ENCODE data around the gene PFKFB3.

The PFKFB3 gene

DNA sequence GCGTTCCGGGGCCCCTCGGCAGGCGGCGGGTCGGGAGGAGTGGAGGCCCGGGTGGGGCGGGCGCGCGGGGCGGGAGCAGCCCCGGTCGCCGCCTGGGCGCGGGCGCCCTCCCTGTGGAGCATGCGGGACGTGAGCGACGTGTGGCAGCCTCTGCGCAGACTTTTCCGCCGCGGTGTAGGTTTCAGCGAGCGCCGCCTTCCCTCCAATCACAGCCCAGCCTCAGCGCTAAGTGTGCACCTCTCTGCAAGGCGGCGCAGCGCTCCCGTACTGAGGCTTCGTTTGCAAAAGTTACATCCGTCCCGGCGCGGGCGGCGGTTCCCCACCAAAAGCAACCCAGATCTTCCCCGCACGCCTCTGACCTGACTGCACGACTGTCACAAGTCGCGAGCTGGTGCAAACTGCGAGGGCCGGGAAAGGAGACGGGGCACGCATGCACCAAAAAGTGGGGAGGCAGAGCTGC lies 1.2 kb upstream of the PFKFB3 start (continued):
- TF ChIP-seq, protein P1, sequence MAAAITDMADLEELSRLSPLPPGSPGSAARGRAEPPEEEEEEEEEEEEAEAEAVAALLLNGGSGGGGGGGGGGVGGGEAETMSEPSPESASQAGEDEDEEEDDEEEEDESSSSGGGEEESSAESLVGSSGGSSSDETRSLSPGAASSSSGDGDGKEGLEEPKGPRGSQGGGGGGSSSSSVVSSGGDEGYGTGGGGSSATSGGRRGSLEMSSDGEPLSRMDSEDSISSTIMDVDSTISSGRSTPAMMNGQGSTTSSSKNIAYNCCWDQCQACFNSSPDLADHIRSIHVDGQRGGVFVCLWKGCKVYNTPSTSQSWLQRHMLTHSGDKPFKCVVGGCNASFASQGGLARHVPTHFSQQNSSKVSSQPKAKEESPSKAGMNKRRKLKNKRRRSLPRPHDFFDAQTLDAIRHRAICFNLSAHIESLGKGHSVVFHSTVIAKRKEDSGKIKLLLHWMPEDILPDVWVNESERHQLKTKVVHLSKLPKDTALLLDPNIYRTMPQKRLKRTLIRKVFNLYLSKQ (tag by site-specific recombination; IDR thresholded peaks at IDR 0.05; ENCODE audit: borderline replicate concordance), result no peak
- TF ChIP-seq KLF9 (tag by site-specific recombination; IDR thresholded peaks at IDR 0.05; ENCODE audit: low read depth) (no peak), ZNF747 (tag by site-specific recombination; IDR thresholded peaks at IDR 0.05) (no peak), ZNF140 (tag by site-specific recombination; IDR thresholded peaks at IDR 0.05) (no peak), ZNF677 (tag by site-specific recombination; IDR thresholded peaks at IDR 0.05) (no peak), ZBTB7A (tag by site-specific recombination; IDR thresholded peaks at IDR 0.05; ENCODE audit: low read depth) (no peak), KLF1 (tag by site-specific recombination; IDR thresholded peaks at IDR 0.05) (no peak; the same call in 1 of the 2 replicates), EGR2 (tag by site-specific recombination; IDR thresholded peaks at IDR 0.05; ENCODE audit: low read depth) (no peak), ZFP37 (tag by site-specific recombination; IDR thresholded peaks at IDR 0.05) (no peak), ZNF791 (tag by site-specific recombination; IDR thresholded peaks at IDR 0.05) (no peak), YY1 (tag by site-specific recombination; IDR thresholded peaks at IDR 0.05) (no peak), SCRT1 (tag by site-specific recombination; IDR thresholded peaks at IDR 0.05; ENCODE audit: borderline replicate concordance) (no peak), ZNF639 (tag by site-specific recombination; IDR thresholded peaks at IDR 0.05) (no peak), HOXA7 (CRISPR knock-in tag; IDR thresholded peaks at IDR 0.05; ENCODE audit: borderline replicate concordance) (no peak), ZNF274 (IDR thresholded peaks at IDR 0.05; ENCODE audit: low read length) (no peak), ZNF274 (tag by site-specific recombination; IDR thresholded peaks at IDR 0.05; ENCODE audit: borderline replicate concordance) (no peak), ZBTB1 (tag by site-specific recombination; IDR thresholded peaks at IDR 0.05) (no peak), ZNF423 (tag by site-specific recombination; IDR thresholded peaks at IDR 0.05) (no peak), GLIS2 (tag by site-specific recombination; IDR thresholded peaks at IDR 0.05) (no peak), ZSCAN16 (tag by site-specific recombination; IDR thresholded peaks at IDR 0.05) (no peak), ZNF555 (tag by site-specific recombination; conservative IDR thresholded peaks at IDR 0.05) (no peak), ZNF660 (tag by site-specific recombination; IDR thresholded peaks at IDR 0.05) (no peak), ZNF707 (tag by site-specific recombination; IDR thresholded peaks at IDR 0.05) (no peak), ZNF624 (tag by site-specific recombination; IDR thresholded peaks at IDR 0.05) (no peak), ZNF175 (tag by site-specific recombination; IDR thresholded peaks at IDR 0.05) (no peak)
- TF ChIP-seq, protein P2, sequence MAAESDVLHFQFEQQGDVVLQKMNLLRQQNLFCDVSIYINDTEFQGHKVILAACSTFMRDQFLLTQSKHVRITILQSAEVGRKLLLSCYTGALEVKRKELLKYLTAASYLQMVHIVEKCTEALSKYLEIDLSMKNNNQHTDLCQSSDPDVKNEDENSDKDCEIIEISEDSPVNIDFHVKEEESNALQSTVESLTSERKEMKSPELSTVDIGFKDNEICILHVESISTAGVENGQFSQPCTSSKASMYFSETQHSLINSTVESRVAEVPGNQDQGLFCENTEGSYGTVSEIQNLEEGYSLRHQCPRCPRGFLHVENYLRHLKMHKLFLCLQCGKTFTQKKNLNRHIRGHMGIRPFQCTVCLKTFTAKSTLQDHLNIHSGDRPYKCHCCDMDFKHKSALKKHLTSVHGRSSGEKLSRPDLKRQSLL (tag by site-specific recombination; IDR thresholded peaks at IDR 0.05), result no peak
- TF ChIP-seq, protein P3, sequence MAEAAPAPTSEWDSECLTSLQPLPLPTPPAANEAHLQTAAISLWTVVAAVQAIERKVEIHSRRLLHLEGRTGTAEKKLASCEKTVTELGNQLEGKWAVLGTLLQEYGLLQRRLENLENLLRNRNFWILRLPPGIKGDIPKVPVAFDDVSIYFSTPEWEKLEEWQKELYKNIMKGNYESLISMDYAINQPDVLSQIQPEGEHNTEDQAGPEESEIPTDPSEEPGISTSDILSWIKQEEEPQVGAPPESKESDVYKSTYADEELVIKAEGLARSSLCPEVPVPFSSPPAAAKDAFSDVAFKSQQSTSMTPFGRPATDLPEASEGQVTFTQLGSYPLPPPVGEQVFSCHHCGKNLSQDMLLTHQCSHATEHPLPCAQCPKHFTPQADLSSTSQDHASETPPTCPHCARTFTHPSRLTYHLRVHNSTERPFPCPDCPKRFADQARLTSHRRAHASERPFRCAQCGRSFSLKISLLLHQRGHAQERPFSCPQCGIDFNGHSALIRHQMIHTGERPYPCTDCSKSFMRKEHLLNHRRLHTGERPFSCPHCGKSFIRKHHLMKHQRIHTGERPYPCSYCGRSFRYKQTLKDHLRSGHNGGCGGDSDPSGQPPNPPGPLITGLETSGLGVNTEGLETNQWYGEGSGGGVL (tag by site-specific recombination; IDR thresholded peaks at IDR 0.05), result no peak
- TF ChIP-seq, protein P4, sequence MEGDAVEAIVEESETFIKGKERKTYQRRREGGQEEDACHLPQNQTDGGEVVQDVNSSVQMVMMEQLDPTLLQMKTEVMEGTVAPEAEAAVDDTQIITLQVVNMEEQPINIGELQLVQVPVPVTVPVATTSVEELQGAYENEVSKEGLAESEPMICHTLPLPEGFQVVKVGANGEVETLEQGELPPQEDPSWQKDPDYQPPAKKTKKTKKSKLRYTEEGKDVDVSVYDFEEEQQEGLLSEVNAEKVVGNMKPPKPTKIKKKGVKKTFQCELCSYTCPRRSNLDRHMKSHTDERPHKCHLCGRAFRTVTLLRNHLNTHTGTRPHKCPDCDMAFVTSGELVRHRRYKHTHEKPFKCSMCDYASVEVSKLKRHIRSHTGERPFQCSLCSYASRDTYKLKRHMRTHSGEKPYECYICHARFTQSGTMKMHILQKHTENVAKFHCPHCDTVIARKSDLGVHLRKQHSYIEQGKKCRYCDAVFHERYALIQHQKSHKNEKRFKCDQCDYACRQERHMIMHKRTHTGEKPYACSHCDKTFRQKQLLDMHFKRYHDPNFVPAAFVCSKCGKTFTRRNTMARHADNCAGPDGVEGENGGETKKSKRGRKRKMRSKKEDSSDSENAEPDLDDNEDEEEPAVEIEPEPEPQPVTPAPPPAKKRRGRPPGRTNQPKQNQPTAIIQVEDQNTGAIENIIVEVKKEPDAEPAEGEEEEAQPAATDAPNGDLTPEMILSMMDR (tag by site-specific recombination; IDR thresholded peaks at IDR 0.05), result 0 out of 2 replicates have a peak, but pooled peaks have one; percentile 28
- TF ChIP-seq, protein P5, sequence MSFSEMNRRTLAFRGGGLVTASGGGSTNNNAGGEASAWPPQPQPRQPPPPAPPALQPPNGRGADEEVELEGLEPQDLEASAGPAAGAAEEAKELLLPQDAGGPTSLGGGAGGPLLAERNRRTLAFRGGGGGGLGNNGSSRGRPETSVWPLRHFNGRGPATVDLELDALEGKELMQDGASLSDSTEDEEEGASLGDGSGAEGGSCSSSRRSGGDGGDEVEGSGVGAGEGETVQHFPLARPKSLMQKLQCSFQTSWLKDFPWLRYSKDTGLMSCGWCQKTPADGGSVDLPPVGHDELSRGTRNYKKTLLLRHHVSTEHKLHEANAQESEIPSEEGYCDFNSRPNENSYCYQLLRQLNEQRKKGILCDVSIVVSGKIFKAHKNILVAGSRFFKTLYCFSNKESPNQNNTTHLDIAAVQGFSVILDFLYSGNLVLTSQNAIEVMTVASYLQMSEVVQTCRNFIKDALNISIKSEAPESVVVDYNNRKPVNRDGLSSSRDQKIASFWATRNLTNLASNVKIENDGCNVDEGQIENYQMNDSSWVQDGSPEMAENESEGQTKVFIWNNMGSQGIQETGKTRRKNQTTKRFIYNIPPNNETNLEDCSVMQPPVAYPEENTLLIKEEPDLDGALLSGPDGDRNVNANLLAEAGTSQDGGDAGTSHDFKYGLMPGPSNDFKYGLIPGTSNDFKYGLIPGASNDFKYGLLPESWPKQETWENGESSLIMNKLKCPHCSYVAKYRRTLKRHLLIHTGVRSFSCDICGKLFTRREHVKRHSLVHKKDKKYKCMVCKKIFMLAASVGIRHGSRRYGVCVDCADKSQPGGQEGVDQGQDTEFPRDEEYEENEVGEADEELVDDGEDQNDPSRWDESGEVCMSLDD (tag by site-specific recombination; IDR thresholded peaks at IDR 0.05), result no peak
- TF ChIP-seq, protein P6, sequence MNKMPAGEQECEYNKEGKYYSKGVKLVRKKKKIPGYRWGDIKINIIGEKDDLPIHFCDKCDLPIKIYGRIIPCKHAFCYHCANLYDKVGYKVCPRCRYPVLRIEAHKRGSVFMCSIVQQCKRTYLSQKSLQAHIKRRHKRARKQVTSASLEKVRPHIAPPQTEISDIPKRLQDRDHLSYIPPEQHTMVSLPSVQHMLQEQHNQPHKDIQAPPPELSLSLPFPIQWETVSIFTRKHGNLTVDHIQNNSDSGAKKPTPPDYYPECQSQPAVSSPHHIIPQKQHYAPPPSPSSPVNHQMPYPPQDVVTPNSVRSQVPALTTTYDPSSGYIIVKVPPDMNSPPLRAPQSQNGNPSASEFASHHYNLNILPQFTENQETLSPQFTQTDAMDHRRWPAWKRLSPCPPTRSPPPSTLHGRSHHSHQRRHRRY (tag by site-specific recombination; IDR thresholded peaks at IDR 0.05), result no peak
